Measurements from ENCODE around the gene OR1F1. TPM values are rescaled to one million over a fixed set of nuclear protein-coding genes. Genes with fewer than 3 reads are reported as not detected.

OR1F1 gene
- total and polyA plus RNA-seq, 9 of the 15 experiments (the other 6 are each of a cell fraction or from before 2014, with no cell fraction given): 0.15 to 0.61 (median 0.35) TPM; not detected in 3

GRCh38 chr16:3150346-3151218, 37.4 kb upstream of the OR1F1 start (continued):
- 0 out of 2 replicates have a peak, but pooled peaks have one; percentile 9 for TF ChIP-seq TAL1 (IDR thresholded peaks at IDR 0.05)
- TF ChIP-seq ZBTB11 (CRISPR knock-in tag; IDR thresholded peaks at IDR 0.05): peak in 1 of 3 experiments; percentile 58; a peak in 2 of 6 replicates
- peak; percentile 42; the same call in 1 of the 2 replicates for TF ChIP-seq CHD2 (IDR thresholded peaks at IDR 0.05; ENCODE audit: low read depth, low read length)
- TF ChIP-seq ELF2 (CRISPR knock-in tag; IDR thresholded peaks at IDR 0.05): no peak
- TF ChIP-seq PURB (CRISPR knock-in tag; IDR thresholded peaks at IDR 0.05; ENCODE audit: low read depth): no peak
- TF ChIP-seq STAT5A (IDR thresholded peaks at IDR 0.05; ENCODE audit: borderline replicate concordance, low read length): peak; percentile 42; the same call in 1 of the 2 replicates
- TF ChIP-seq PYGO2 (tag; IDR thresholded peaks at IDR 0.05): no peak
- TF ChIP-seq TCF7 (IDR thresholded peaks at IDR 0.05; ENCODE audit: borderline replicate concordance): 0 out of 2 replicates have a peak, but pooled peaks have one; percentile 18
- peak; percentile 78; the same call in 1 of the 2 replicates for TF ChIP-seq HLTF (IDR thresholded peaks at IDR 0.05)
- peak; percentile 67 to 72 for TF ChIP-seq MNT (conservative IDR thresholded peaks at IDR 0.05)
- TF ChIP-seq MAFK (IDR thresholded peaks at IDR 0.05; ENCODE audit: low read length): 0 out of 2 replicates have a peak, but pooled peaks have one; percentile 20
- TF ChIP-seq TCF3 (CRISPR knock-in tag; IDR thresholded peaks at IDR 0.05): peak; percentile 44; the same call in 1 of the 2 replicates
